Adipose tissue (tissue), 3 donors: ENCODE measurements around the gene CA7. TPM values are rescaled to one million over a fixed set of nuclear protein-coding genes. Genes with fewer than 3 reads are reported as not detected.

ENCODE experiments used
- polyA plus RNA-seq, 3 donors: library from polyadenylated mRNA; stranded (reverse); fragments of 200-250 nt; gene quantifications; one replicate each; pipeline ENCODE4 v1.2.3, GENCODE V29; 2013
- donor health status: healthy with polysubstance abuse.
- donor health status: Bipolar disorder and iron deficiency.
- donor health status: healthy.

CA7 gene
- polyA plus RNA-seq, 3 donors: 0.05 to 0.13 TPM; not detected in 1

Other genes starting within 250 kb of the CA7 start
- 10 to 100 TPM in 2 of 3 donors, 1 to 10 TPM in 1; 5.4 to 59.5 (median 31.5) TPM for gene CMTM3, start 239.7 kb upstream of the CA7 start, polyA plus RNA-seq
- 10 to 100 TPM in 1 of 3 donors, 1 to 10 TPM in 2; 4.6 to 16.2 (median 9.4) TPM for gene CMTM4, start 147.7 kb upstream of the CA7 start, polyA plus RNA-seq
- 100 to 1,000 TPM in 1 of 3 donors, 10 to 100 TPM in 2; 32.8 to 106 (median 57.0) TPM for gene DYNC1LI2, start 92.8 kb upstream of the CA7 start, polyA plus RNA-seq
- gene TERB1, start 42.8 kb upstream of the CA7 start, polyA plus RNA-seq: not detected
- 10 to 100 TPM; 23.1 to 34.0 (median 23.2) TPM for gene NAE1, start 13.4 kb upstream of the CA7 start, polyA plus RNA-seq
- gene PDP2, start 36.1 kb downstream of the CA7 start, polyA plus RNA-seq: 10 to 100 TPM in 1 of 3 donors, 1 to 10 TPM in 2; 3.6 to 10.2 (median 4.1) TPM
- not detected for gene CDH16, start 74.5 kb downstream of the CA7 start, polyA plus RNA-seq
- 10 to 100 TPM in 1 of 3 donors, 1 to 10 TPM in 2; 2.4 to 10.6 (median 7.8) TPM for gene RRAD, start 81.1 kb downstream of the CA7 start, polyA plus RNA-seq
- 100 to 1,000 TPM in 2 of 3 donors, 10 to 100 TPM in 1; 82.5 to 160 (median 157) TPM for gene CIAO2B, start 90.0 kb downstream of the CA7 start, polyA plus RNA-seq
- gene CES2, start 91.1 kb downstream of the CA7 start, polyA plus RNA-seq: 10 to 100 TPM; 14.5 to 28.8 (median 26.5) TPM
- gene CES3, start 116.9 kb downstream of the CA7 start, polyA plus RNA-seq: 1 to 10 TPM in 2 of 3 donors, under 1 TPM in 1; 0.22 to 2.2 (median 1.1) TPM
- gene CES4A, start 144.2 kb downstream of the CA7 start, polyA plus RNA-seq: 10 to 100 TPM in 2 of 3 donors, 1 to 10 TPM in 1; 9.8 to 14.5 (median 11.2) TPM
- gene CBFB, start 184.7 kb downstream of the CA7 start, polyA plus RNA-seq: 10 to 100 TPM in 2 of 3 donors, 1 to 10 TPM in 1; 9.1 to 33.0 (median 17.5) TPM